GM18519 (cell line): ENCODE data around the gene DCLRE1B.
A peak's percentile ranks its signal among the peaks of the same experiment; 100 is the strongest.

Experiments used
- ATAC-seq: cut with Tn5 transposase; IDR thresholded peaks from one replicate; pipeline ENCODE4 v1.9.1; 2021; ENCODE audit warnings: mild to moderate bottlenecking, moderate library complexity; ENCODE audit not compliant: unreplicated experiment, low FRiP score

Gene DCLRE1B

DNA sequence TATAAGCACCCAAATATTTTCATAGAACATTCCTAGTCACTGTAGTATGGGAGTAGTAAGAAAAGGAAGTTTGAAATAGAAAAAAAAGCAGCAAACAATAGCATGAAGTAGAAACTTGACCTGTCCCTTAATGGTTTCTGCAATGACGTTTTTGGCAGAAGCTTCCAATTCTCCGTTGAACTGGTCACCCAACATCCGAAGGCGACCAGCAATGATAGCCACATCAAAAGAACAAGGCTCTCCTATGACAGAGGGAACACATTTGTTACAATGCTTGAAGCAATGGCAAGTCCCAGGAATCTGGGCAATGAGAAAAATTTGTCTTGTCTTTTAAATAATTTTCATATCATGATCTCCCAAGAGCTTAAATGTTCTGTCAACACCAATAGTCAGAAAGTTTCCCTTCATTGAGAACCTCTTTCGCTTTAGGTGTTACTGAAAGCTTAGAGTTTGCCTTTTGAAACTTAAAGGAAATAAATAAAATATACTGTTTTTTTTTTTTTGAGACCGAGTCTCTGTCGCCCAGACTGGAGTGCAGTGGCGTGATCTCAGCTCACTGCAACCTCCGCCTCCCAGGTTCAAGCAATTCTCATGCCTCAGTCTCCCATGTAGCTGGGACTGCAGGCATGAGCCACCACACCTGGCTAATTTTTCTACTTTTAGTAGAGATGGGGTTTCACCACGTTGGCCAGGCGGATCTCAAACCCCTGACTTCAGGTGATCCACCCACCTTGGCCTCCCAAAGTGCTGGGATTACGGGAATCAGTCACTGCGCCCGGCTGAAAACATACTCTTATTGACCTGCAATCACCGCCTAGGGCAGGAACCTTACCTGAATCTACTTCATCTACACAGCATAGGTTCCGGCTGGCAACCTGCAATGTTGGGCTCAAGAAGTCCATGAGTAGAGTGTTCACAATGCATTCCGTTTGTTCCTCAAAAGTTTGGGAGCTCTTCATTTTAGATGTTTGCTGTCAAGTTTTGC is 18.4 kb upstream of the DCLRE1B start:
- ATAC-seq, result no peak

GRCh38 chr1:113887402-113888175 is 17.5 kb upstream of the DCLRE1B start, which contains the start of gene BCL2L15:
Gene BCL2L15 (minus strand): TSS chr1:113887581. CDS start chr1:113887375, 206 bp downstream.
- no peak for ATAC-seq

DNA sequence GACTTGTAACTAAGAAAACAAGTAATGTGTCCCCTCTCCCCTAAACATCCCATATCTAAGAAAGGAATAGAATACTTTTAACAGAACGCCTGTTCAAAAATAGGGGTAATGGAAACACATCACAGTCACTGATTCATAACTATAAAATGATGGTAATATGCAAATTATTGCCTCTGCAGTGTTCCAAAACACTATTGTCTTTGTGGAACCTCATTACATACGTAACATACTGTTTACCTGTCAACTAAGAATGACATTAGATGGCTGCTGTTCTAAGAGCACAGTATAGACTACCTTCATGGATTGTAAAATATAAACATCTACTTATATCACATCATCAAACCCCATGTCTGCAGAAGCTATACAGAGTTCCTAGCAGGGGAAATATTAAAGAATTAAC is 14.3 kb upstream of the DCLRE1B start:
- no peak for ATAC-seq

DNA sequence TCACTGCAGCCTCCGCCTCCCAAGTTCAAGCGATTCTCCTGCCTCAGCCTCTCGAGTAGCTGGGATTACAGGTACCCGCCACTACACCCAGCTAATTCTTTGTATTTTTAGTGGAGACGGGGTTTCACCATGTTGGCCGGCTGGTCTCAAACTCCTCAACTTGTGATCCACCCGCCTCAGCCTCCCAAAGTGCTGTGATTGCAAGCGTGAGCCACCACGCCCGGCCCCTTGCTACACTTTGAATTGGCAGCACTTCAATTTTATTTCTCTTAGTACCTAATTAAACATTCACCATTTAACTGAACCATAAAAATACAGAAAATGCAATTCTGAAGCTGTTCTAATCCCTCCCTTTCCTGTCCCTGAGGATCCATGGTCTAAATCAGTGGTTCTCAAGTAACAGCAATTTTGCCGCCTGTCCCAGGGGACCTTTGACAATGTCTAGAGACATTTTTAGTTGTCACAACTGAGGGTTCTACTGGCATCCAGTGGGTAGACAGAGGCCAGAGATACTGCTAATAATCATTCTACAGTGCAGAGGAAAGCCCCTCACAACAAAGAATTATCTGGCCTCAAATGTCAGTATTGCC is 13.4 kb upstream of the DCLRE1B start:
- no peak for ATAC-seq

- ATAC-seq, result no peak
Measured at GRCh38 chr1:113893267-113893666, 11.9 kb upstream of the DCLRE1B start.

DNA sequence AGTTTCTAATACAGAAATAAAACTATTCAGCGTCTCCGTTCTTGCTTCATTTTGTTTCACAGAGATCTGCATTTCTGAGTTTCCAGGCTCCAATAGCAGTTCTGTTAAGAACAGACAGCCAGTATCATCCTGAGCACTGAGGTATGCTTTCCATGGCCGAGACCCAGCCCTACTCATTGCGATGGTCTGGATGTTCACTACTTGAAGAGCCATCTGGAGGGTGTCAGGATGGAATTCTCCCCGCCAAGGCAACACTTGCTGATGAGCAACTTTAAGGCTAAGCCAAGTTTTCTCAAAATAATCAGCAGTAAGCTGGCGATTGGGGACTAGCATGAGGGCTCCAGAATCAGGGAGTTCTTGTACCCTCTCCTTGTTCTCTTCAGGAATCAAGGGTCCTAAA is 10.0 kb upstream of the DCLRE1B start:
- no peak for ATAC-seq

DNA sequence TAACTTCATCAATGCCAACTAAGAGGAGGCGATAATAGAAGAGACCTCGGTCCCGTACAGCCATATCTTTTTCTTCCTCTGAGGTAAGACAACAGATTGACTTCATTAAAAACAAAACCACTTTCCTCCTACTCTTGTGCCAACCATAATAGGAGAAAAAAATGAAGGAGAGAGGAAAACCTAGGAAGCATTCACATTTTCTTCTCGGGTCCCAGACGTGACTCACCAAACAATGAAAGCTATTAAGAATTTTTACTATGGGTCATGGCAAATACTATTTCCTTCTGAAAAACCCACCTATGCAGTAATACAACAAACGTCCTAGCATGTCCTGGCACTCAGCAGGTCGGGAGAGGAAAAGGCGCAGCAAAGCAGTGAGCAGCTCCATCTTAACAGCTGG is 9.2 kb upstream of the DCLRE1B start:
- no peak for ATAC-seq

- no peak for ATAC-seq
Measured at GRCh38 chr1:113898241-113898814, 6.8 kb upstream of the DCLRE1B start.

- ATAC-seq, result no peak
Measured at GRCh38 chr1:113899111-113899510, 6.0 kb upstream of the DCLRE1B start.

DNA sequence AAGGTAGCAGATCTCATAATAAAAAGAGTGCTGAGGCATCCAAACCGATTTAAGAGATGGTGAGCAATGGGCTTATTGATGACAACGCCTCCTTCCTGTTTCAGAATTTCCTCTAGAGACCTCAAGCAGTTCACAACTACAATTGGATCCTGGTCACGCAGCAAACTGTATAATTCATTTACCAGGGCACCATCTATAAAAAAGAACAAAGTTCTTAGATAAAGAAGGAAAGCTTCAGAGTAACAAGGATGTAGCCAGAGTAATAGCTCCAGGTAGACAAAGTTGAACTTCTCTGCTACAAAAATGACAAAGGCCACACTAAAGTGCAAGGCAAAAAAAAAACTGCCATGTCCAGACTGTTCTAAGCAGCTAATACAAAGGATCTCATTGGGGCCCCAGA is 3.9 kb upstream of the DCLRE1B start:
- ATAC-seq, result no peak

- ATAC-seq, result no peak
Measured at GRCh38 chr1:113903501-113904292, 1.4 kb upstream of the DCLRE1B start.

- ATAC-seq, result peak; percentile 21
Measured at GRCh38 chr1:113904293-113904673, 843 bp upstream of the DCLRE1B start.

DNA sequence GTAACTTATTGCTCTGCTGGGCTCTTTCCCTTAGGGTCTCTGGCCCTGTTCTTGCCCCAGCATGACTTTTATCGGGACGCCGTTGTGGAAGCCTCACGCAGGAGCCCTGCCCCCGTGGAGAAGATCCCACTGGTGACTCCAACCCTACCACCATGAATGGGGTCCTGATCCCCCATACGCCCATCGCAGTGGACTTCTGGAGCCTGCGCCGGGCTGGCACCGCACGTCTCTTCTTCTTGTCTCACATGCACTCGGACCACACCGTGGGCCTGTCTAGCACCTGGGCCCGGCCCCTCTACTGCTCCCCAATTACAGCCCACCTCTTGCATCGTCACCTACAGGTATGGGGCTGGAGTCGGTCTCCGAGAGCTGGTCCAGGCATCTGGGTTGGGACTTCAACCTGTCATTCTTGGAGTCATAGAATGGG is 322 bp downstream of the DCLRE1B start:
- ATAC-seq, result no peak

- ATAC-seq, result no peak
Measured at GRCh38 chr1:113912594-113913311, 7.6 kb downstream of the DCLRE1B start.

DNA sequence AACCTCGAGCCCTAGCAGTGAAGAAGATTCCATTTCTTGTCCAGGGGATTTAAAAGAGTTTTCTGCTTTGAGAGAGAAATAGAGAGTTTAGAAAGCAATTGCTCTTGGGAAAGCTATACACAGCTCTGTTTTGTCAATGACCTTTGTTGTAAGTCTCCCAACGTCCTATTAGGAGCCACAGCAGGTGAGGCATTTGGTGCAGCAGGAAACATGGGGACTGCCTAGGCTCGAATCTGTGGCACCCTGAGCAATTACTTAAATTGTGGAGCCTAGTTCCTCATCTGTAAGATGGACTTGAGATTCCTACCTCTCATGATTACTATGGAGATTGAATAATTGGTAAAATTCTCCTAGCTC is 8.2 kb downstream of the DCLRE1B start:
- ATAC-seq, result no peak

DNA sequence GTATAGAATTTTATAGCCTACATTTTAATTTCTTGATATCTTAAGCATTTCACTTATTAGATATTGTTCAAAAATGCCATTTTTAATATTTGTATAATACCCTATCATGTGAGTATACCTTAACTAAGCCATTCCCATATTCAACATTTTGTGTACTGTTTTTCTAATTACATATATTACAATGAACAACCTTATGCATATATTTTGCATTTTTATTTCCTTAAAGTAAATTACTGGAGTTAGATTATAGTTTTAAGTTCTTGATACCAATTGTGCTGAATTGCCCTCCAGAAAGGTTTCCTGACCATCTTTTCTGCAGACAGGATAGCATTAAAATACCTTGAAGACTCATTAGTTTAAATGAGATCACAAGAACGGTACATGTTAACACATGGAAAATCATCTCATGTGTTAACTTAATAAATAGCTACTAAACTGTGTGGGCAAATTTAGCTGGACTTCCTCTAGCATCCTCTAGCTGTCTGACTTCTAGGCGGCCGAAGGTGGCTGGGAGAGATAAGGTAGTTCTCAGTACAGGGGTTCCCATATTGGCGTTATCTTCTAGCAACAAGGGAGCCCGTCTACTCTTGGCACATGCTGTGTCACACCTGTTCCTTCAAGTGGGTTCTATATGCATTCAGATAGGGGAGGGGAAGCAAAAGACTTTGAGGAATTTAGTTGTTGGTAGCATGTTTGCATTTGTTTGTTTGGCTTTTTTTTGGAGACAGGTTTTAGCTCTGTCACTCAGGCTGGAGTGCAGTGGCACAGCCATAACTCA is 8.9 kb downstream of the DCLRE1B start:
- no peak for ATAC-seq

GRCh38 chr1:113916974-113917373 is 11.8 kb downstream of the DCLRE1B start:
- ATAC-seq, result no peak

DNA sequence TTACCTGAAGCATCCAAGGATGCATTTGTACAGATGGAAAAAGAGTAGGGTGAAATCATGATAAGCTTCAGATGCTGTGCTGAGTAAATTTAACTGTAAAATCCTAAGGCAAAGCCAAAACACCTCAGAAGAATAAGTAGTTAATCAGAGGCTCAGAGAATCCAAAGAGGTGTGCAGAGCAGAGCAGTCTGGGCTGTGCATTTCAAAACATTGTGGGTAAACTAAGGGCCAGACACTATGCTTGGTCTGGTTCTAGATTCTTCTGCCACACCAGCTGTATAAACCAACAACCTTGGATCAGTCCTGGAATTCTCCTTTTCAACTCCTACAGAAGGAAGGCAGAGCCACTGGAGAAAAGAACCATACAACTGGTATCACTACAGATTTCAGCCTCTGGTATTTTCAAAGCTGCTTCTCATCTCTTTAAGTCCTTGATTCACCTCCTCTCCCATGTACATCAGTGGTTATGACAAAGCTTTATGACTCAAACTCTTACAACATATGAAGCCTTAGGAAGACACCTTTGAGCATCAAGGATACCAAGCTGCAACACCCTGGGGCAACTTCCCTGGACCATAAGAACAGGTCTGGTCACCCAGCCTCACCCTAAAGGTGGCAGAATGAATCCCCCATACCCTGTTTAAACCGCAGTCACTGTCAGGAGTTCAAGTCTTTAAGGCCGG is 12.4 kb downstream of the DCLRE1B start:
- no peak for ATAC-seq
